EH (cell line): ENCODE data around the gene CBX4.

Source experiments
- DNase-seq: peaks from one replicate; pipeline ENCODE4 v3.0.0-alpha.2; 2015; ENCODE audit warnings: low read depth

The CBX4 gene

GRCh38 chr17:79799538-79800324 is 39.5 kb downstream of the CBX4 start:
- DNase-seq: no peak

- DNase-seq: no peak
Observed at GRCh38 chr17:79799174-79799537, 40.1 kb downstream of the CBX4 start.

- DNase-seq: peak; percentile 50
Observed at GRCh38 chr17:79798299-79799173, 40.7 kb downstream of the CBX4 start.

- DNase-seq: no peak
Observed at GRCh38 chr17:79797492-79798298, 41.5 kb downstream of the CBX4 start.

GRCh38 chr17:79796763-79797491 is 42.3 kb downstream of the CBX4 start, which contains the start of gene CBX8:
Gene CBX8, minus strand, starts transcription at chr17:79797077. Its CDS starts 79 bp downstream, at chr17:79796998.
- DNase-seq: peak; percentile 99

- no peak for DNase-seq
Observed at GRCh38 chr17:79796444-79796762, 42.8 kb downstream of the CBX4 start.

GRCh38 chr17:79795795-79796443 is 43.3 kb downstream of the CBX4 start:
- no peak for DNase-seq

GRCh38 chr17:79794659-79795511 is 44.4 kb downstream of the CBX4 start:
- no peak for DNase-seq

- DNase-seq: no peak
Observed at GRCh38 chr17:79793924-79794304, 45.3 kb downstream of the CBX4 start.

GRCh38 chr17:79792984-79793923 is 46.0 kb downstream of the CBX4 start:
- DNase-seq: peak; percentile 94

- no peak for DNase-seq
Observed at GRCh38 chr17:79792341-79792871, 46.8 kb downstream of the CBX4 start.

- DNase-seq: no peak
Observed at GRCh38 chr17:79791735-79792161, 47.5 kb downstream of the CBX4 start.

- DNase-seq: no peak
Observed at GRCh38 chr17:79790805-79791734, 48.2 kb downstream of the CBX4 start.

- peak; percentile 50 for DNase-seq
Observed at GRCh38 chr17:79789943-79790804, 49.1 kb downstream of the CBX4 start.

GRCh38 chr17:79788989-79789942 is 50.0 kb downstream of the CBX4 start:
- no peak for DNase-seq

- DNase-seq: no peak
Observed at GRCh38 chr17:79788455-79788854, 50.8 kb downstream of the CBX4 start.
